ENCODE results near the gene NOC2L.

- TF ChIP-seq EP300 (IDR thresholded peaks at IDR 0.05) (no peak), POLR2A (IDR thresholded peaks at IDR 0.05) (no peak)
- TF ChIP-seq, protein P1, sequence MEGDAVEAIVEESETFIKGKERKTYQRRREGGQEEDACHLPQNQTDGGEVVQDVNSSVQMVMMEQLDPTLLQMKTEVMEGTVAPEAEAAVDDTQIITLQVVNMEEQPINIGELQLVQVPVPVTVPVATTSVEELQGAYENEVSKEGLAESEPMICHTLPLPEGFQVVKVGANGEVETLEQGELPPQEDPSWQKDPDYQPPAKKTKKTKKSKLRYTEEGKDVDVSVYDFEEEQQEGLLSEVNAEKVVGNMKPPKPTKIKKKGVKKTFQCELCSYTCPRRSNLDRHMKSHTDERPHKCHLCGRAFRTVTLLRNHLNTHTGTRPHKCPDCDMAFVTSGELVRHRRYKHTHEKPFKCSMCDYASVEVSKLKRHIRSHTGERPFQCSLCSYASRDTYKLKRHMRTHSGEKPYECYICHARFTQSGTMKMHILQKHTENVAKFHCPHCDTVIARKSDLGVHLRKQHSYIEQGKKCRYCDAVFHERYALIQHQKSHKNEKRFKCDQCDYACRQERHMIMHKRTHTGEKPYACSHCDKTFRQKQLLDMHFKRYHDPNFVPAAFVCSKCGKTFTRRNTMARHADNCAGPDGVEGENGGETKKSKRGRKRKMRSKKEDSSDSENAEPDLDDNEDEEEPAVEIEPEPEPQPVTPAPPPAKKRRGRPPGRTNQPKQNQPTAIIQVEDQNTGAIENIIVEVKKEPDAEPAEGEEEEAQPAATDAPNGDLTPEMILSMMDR (IDR thresholded peaks at IDR 0.05) = no peak
These were observed 20.2 kb downstream of the NOC2L start for GRCh38 chr1:938711-939489.
